Measurements from ENCODE around the gene ABI3.
A peak's percentile ranks its signal among the peaks of the same experiment; 100 is the strongest.
"Not testable (repeated sequence)": the region's sequence is repeated elsewhere in the genome, so short reads cannot be mapped to it uniquely, and the experiment has no call there.

The ABI3 gene

GRCh38 chr17:49249890-49250522 is 39.5 kb downstream of the ABI3 start:
- DNase-seq (ENCODE audit: low read depth in 2 of 2, low spot score in 1 of 2), result no peak

- DNase-seq (ENCODE audit: low read depth in 2 of 2, low spot score in 1 of 2), result no peak
These were observed 41.7 kb downstream of the ABI3 start for GRCh38 chr17:49252148-49252695.

GRCh38 chr17:49254066-49254465 is 43.6 kb downstream of the ABI3 start:
- DNase-seq (ENCODE audit: low read depth in 2 of 2, low spot score in 1 of 2), result no peak

GRCh38 chr17:49255125-49255524 is 44.6 kb downstream of the ABI3 start:
- no peak for DNase-seq (ENCODE audit: low read depth in 2 of 2, low spot score in 1 of 2)

GRCh38 chr17:49258394-49258793 is 47.9 kb downstream of the ABI3 start:
- DNase-seq (ENCODE audit: low read depth in 2 of 2, low spot score in 1 of 2), result no peak

- DNase-seq (ENCODE audit: low read depth in 2 of 2, low spot score in 1 of 2), result no peak
These were observed 49.1 kb downstream of the ABI3 start for GRCh38 chr17:49259663-49260010.

GRCh38 chr17:49260011-49260816 is 49.7 kb downstream of the ABI3 start:
- peak; percentile 39 to 51 for DNase-seq (ENCODE audit: low read depth in 2 of 2, low spot score in 1 of 2)

- DNase-seq (ENCODE audit: low read depth in 2 of 2, low spot score in 1 of 2), result peak; percentile 23 to 33
These were observed 50.3 kb downstream of the ABI3 start for GRCh38 chr17:49260817-49261291.

- DNase-seq (ENCODE audit: low read depth in 2 of 2, low spot score in 1 of 2), result not testable (repeated sequence)
These were observed 51.0 kb downstream of the ABI3 start for GRCh38 chr17:49261540-49261939.

- no peak for DNase-seq (ENCODE audit: low read depth in 2 of 2, low spot score in 1 of 2)
These were observed 55.7 kb downstream of the ABI3 start for GRCh38 chr17:49266233-49266632.

GRCh38 chr17:49267912-49268311 is 57.4 kb downstream of the ABI3 start:
- no peak for DNase-seq (ENCODE audit: low read depth in 2 of 2, low spot score in 1 of 2)

- DNase-seq (ENCODE audit: low read depth in 2 of 2, low spot score in 1 of 2), result no peak
These were observed 58.8 kb downstream of the ABI3 start for GRCh38 chr17:49269356-49269755.
